NCI-H2081 treated with DMSO at 0.1 percent for 48 hours (cell line): ENCODE data around the gene TNF.
"Not testable (repeated sequence)": the region's sequence is repeated elsewhere in the genome, so short reads cannot be mapped to it uniquely, and the experiment has no call there.

Experiments used
- DNase-seq: peaks from one replicate; lab custom pipeline; 2025; lab: John Stamatoyannopoulos, UW

Gene TNF

DNA sequence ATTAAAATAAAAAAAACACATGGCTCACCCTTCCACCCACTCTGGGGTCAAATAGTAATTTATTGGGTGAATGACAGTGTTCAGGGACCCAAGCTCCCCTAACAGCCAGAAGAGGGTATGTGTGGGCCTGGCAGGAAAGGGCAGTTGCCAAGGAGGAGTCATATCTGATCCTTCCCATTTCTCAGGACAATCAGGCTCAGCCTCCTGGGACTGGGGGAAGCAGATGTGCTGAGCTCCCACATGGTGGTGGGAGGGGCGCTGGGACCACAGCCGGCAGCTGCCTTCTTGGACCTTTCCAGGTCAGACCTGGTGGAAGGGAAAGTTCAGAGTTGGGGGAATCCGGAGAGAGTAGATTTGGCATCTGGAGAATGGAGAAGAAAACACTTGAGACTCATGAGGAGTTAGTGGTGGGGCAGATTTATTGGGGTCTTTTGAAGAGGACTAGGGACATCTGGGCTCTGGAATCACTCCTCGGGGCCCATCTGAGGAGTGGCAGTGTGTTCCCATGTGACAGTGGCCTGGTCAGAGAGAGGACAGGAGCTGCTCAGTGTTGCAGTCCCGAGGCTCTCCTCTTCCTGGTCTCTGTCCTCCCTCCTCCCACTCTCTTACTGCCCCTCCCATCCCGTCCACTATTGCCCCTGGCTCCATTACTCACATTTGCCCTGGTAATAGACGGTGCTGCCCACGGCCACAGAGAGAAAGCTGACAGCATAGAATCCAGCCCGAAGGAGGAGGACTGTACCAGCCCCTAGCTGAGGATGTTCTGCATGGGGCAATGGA lies 13.7 kb downstream of the TNF start:
- no peak for DNase-seq

DNA sequence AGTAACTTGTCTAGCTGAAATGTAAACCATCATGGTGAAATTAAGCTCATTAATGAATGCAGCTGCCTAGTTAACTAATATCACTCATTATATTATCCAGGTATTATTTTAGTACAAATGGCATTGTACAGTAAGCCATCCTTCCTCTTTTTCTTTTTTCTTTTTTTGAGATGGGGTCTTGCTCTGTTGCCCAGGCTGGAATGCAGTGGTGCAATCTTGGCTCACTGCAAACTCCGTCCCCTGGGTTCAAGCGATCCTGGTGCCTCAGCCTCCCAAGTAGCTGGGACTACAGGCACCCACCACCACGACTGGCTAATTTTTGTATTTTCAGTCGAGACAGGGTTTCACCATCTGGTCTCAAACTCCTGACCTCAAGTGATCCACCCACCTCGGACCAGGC lies 15.3 kb downstream of the TNF start:
- DNase-seq = not testable (repeated sequence)

DNA sequence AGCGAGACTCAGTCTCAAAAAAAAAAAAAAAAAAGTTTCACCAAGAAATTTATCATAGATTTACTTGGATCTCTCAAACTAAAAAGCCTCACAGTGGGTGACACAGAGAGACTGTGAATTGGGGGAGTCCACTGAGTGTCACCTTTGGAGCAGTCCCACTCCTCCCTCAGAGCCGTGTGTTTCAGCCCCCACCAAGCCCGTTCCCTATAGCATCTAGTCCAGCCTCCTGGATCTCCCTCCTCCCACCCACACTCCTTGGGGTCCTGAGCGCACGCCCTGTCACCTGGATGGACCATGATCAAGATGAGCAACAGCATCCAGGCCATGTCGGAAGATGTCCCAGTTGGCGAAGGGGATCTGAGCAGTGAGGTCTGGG lies 17.0 kb downstream of the TNF start:
- DNase-seq = no peak

DNA sequence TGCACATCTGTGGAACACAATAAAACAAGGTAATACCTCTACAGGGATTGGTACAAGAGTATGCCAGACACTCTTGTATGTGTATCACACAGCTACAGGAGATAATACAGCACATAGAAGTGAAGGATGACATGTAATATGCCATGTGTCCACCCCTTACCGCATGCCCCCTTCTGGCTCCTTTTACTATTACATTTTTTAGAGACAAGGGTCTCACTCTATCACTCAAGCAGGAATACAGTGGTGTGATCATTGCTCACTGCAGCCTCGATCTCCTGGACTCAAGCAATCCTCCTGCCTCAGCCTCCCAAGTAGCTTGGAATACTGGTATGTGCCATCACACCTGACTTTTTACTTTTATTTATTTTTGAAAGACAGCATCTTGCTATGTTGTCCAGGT lies 21.6 kb downstream of the TNF start:
- no peak for DNase-seq

DNA sequence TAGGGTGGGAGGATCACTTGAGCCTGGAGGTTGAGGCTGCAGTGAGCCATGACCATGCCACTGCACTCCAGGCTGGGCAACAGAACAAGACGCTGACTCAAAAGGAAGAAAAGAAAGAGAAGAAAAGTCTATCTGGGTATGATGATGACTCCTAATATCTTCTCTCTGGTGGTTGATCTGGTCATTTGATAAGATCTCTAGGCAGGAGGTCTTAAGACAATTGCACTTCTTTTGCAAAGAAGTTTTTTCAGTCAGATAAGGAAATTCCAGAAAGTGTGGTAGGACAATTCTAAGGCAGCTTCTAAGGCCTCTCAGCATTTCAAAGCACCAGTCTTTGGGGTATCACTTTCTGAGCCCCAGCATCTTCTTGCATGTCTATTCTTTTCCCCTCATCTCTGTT lies 32.0 kb downstream of the TNF start:
- DNase-seq = no peak

DNA sequence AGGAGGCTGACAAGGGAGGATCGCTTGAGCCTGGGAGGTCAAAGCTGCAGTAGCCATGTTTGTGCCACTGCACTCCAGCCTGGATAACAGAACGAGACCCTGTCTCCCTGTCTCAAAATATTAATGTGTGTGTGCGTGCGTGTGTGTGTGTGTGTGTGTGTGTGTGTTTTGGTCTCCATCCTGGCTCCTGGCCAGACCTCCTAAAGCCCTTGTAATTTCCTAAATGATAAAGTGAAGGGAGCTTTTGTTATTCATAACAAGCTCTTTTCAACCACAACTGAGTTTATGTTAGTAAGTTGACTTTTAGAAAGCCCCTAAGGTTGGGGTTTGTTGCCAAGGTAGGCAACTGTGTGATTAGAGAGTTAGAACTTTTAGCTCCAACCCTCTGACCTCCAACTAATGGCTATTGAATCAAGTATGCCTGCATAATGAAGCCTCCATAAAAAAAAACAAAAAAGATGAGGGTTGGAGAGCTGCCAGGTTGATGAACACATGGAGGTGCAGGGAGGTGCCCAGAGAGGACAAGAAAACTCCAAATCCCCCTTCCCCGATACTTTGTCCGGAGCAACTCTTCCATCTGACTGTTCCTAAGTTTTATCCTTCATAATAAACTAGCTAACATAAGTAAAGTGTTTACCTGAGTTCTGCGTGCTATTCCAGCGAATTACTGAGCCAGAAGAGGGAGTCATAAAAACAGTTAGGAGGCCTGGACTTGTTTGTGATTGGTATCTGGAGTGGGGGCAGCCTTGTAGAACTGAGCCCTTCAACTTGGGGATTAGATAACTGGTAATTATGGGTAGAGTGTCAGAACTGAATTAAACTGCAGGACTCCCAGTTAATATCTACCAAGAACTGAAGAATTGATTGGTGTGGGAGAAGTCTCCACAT lies 34.4 kb downstream of the TNF start:
- DNase-seq = no peak

DNA sequence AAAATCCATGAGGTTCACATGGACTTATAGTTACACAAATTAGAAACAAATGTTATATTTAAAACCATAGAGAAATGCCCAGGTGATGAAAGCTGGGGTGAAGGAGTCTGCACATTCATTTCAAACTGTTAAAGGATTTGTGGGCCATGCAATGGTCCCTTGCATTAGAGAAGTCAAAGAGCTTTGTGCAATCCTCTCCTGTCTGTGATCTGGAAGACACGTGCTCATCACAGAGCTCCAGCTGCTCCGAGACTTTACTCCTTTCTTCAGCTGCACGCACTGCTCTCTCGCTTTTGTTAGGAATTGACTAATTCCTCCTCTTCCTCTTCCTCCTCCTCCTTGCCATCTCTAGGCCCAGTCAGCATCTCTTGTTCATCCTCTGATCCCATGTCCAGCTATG lies 35.6 kb downstream of the TNF start:
- no peak for DNase-seq

DNA sequence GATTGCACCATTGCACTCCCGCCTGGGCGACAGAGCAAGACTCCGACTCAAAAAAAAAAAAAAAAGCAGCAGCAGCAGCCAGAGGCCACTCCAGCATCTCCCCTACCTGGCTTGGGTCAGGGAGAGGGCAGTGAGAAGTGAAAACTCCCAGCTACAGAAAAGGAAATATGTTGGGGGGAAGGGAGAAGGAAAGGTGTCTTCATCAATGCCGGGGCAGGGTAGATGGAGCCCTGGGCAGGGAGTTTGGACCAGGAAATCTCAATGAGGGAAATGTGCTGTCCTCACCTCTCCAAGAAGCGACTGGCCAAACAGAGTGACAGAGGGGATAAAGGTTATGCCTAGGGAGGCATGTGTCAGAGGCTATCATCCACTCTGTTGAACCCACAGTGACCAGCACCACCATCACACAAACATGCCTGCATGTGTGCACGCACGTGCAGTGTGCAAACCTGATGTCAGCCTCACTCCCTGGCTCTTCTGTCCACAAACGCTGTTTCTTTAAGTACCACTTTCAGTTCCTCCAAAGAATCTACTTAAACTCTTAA lies 38.8 kb downstream of the TNF start:
- DNase-seq = no peak

DNA sequence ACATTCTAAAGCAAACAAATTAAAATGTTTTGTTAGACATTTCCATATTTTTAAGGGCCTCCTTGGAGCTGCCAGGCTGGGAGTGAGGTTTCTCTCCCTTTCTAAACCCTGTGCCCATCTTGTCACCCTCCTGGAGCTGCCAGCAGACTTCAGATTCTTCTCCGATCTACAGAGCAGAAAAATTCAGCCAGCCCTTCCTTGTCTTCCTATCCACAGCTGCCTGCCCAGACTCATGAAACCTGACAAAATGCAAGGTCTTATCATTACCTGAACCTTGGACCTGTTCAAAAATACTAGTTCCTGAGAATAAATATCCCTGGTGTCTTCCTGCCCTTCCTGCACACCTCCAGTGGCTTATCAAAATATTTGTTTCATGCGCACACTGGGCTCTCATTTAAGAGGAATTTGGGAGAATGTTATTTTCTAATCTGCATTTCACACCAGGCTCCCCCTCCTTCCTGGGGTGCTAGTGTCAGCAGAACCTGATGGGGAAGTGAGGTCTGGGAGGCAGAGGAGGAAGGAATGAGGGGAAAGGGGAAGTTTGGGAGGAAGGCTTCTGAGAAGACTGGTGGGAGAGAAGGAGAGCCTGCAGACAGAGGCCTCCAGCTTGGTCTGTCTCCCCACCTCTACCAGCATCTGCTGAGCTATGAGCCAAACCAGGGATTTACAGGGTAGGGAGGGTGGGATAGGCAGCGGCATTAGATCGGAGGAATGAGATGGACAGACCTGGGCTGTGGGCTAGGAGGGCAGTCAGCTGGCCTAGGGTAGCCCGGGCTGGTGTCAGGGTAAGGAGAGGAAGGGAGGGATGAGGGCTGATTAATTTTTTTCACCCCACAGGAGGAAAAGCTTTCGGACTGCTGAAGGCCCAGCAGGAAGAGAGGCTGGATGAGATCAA lies 39.6 kb downstream of the TNF start, which contains the start of gene AIF1:
Gene AIF1, plus strand, starts transcription at position 551 of the 895 bp plus-strand sequence. Its CDS starts 96 bp downstream, at position 647.
- no peak for DNase-seq

DNA sequence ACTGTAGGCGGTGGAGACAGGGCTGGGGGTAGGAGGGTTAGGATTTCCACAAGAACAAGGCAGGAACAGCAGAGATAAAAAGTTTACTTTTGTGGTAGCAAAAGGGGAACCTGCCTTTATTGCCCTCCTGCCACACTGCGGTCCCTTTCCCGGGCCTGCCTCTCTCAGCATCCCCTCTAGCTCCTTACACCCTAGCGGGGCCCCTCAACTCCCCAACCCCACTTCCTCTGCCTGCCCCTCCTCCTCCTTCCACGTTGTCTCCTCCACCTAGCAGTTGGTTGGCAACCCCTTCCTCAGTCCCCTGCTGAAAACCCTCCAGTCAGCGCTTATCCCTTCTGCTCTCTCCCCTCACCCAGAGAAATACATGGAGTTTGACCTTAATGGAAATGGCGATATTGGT lies 40.4 kb downstream of the TNF start:
- no peak for DNase-seq

DNA sequence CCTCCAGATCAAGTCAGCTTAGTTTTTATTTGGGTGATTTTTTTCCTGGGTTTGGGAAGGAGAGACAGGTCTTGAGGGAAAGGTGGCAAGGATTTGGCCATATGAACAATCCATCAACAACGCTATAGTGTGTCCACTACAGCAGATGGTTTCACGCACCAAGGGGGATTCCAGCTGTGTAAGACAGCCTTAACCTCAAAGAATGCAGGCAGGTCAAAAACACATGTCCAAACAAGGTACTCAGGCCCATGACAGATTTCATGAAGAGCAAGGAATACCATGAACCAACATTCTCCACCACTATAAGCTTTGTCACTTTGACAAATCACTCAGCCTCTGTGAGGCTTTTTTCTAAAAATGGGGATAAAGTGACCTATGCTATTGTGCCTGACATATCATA lies 41.6 kb downstream of the TNF start:
- no peak for DNase-seq

DNA sequence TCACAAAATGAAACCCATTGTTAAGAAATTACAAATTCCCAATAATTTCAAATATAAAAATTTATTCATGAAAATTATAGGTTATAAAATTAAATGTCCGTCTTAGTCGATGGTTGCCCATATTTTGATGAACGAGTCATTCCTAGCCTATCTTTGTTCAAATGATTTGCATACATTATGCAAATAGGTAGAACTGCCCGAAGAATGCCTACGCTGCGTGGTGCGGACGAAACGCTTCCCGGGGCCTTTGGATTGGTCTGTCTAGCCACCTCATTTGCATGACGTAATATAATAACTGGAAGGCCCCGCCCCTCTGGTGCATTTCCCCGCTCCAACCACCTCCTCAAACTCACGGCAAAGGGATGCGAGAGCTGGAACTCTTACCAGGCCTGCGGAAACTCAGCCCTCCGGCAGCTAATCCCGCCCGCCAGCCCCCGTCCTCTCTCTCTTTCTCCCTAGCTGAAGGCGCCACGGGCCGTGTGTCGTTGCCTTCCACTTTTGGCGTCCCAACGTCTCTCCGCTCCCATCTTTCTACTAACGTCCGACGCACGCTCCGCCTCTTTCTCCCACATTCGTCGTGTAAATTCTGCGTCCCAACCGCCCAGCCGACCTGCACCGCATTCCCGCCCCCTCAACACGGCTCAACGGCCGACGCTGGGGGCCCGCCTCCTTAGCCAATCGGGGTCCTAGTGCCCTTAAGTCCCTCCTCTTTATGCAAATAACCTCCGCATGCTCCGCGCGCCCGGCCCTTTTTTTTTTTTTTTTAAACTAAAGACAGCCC lies 44.6 kb downstream of the TNF start:
- peak; percentile 92 for DNase-seq

DNA sequence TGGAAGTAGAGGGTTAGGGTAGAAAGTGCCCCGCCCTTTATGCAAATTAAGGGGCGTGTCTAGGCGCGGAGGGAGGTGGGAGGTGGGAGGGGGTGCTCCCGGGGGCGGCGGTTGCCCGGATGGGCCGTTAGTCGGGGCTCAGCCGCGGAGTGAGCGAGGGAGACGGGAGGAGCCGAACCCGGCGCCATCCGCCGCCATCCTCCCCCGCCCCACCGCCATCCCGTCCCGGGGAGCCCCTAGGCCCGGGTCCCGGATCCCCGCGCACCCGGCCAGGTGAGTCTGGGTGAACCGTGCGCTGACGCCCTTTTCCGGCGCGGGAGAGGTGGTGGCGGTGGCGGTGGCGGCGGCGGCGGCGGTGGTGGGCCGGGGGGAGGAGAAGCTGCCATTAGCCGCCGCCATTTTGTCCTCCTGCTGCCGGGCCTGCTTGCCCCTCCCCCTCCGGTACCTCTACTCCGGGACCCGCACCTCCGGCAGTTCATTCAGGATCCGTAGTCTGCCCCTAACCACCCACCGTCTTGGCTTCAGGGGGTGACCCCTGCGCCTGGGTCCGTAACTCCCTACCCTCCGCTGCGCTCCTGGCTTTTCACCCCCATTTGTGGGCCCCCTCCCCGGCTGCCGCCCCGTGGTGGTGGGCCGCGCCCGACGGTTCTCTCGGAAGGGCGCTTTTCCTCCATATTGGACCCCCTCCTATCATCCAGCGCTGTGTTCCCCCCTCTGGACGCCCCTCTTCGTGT lies 45.4 kb downstream of the TNF start, which contains the start of gene PRRC2A:
Gene PRRC2A, plus strand, starts transcription at position 130 of the 734 bp plus-strand sequence. CDS start 2,075 bp downstream, outside the sequence.
- no peak for DNase-seq

DNA sequence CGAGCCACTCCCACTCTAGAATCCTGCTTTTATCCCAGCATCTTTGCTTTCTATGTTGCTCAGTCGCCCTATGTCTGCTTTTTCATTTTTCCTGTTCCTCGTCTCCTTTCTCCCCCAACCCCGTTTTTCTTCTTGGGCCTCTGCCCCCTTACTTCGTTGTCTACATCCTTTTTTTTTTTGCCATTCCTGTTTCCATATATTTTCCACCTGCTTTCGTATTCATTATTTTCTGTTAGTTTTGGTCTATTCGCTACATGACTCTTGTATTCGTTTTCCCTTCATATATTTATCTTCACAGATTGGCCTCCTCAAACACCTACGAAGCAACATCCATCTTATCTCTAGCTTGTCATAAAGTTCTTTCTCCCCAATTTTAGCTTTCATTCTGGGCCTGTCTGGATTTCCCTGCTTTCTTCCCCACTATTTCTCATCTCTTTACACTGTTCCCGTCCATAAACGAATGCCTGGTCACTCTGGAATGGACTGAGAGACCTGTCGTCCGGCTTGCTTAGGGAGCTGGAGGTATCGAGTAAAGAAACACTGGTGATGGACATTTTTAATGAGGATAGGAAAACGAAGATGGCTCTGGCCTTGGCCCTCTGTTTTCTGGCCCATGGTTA lies 46.1 kb downstream of the TNF start:
- no peak for DNase-seq

DNA sequence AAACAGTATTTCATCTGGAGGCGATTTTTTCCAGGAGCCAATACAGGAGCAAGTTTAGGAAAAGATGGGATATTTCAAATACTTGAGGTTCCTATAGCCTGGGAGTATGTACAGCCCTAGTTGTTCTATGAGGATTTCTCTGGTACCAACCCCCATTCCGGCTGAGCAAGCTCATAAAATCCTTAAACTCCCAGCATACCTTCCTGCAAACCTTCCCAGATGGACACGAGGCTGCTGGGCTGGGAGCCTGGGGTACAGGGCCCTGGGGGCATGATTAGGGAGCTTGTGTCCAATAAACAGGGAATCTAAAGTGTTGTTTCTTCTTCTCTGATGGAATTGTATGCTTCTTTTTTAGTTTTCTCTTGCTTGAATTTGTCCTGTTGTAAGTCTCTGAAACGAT lies 46.6 kb downstream of the TNF start:
- DNase-seq = no peak

DNA sequence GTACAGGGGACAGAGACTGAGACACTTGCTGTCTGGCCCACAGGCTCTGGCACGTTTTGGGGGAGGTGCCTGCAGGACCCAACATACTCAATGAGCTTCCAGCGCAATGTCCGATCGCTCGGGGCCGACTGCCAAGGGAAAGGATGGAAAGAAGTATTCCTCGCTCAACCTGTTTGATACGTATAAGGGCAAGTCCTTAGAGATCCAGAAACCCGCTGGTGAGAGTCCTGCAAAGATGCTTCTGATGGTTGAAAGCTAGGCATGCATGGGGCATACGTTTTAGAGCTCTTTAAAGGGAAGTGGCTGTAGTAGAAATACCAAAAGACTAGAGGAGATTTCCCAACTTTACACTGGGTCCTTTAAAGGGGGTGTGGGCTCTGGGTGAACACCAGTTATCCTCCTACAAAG lies 47.3 kb downstream of the TNF start:
- DNase-seq = no peak

DNA sequence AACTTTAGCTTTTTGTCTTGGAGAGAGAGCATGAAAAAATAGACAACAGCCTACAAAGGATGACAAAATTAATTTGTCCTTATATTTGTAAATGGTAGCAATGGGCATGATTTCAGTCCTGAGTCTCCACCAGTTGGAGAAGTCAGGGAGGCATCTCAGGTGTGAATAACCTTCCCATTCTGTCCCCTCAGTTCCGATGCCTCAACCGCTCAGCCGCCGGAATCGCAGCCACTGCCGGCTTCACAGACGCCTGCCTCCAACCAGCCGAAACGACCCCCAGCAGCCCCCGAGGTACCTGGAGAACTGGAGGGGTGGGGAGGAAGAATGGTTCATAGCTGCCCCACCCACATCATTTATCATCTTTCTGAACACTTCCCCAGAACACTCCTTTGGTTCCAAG lies 48.7 kb downstream of the TNF start:
- no peak for DNase-seq

DNA sequence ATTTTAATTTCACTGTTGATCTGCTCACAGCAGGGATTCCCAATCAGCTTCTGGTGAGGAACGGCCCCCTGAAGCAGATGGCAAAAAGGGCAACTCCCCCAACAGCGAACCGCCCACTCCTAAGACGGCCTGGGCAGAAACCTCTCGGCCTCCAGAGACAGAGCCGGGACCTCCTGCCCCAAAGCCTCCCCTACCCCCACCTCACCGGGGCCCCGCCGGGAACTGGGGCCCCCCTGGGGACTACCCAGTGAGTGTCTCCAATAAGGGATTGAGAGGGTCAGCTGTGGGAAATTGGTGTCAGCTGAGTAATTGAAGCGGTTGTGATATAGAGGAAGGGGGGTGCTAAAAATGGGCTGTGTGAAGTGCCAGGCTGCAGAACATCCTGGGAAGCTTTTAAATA lies 51.6 kb downstream of the TNF start:
- DNase-seq = no peak

DNA sequence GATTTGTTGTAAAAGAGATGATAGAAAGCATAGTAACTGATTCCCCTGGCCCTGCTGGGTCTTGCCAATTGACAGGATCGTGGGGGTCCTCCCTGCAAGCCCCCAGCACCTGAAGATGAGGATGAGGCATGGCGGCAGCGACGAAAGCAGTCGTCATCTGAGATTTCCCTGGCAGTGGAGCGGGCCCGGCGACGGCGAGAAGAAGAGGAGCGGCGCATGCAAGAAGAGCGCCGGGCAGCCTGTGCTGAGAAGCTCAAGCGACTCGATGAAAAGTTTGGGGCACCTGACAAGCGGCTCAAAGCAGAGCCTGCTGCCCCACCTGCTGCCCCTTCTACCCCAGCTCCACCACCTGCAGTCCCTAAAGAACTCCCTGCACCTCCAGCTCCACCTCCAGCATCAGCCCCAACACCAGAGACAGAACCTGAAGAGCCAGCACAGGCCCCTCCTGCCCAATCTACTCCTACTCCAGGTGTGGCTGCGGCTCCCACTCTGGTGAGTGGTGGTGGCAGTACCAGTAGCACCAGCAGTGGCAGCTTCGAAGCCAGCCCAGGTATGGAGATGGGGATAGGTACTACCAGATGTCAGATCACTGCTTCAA lies 52.4 kb downstream of the TNF start:
- DNase-seq = no peak
